ENCODE data around the gene TLE7.

DNA sequence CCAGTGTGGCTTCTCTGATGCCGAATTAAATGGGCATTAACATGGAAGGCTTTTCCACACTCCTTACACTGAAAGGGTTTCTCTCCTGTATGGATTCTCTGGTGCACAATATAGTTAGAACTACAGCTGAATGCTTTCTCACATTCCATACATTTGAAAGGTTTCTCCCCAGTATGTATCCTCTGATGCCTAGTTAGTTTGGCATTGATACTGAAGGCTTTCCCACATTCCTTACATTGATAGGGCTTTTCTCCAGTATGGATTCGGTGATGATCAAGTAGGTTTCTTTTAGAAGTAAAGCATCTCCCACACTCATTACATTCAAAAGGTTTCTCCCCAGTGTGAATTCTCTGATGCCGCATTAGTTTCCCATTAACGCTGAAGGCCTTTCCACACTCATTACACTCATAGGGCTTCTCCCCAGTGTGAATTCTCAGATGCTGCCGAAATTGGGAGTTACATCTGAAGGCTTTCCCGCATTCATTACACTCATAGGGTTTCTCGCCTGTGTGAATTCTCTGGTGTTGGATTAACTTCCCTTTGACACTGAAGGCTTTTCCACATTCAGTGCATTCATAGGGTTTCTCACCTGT, 6.5 kb upstream of the TLE7 start:
- TF ChIP-seq, protein P1, sequence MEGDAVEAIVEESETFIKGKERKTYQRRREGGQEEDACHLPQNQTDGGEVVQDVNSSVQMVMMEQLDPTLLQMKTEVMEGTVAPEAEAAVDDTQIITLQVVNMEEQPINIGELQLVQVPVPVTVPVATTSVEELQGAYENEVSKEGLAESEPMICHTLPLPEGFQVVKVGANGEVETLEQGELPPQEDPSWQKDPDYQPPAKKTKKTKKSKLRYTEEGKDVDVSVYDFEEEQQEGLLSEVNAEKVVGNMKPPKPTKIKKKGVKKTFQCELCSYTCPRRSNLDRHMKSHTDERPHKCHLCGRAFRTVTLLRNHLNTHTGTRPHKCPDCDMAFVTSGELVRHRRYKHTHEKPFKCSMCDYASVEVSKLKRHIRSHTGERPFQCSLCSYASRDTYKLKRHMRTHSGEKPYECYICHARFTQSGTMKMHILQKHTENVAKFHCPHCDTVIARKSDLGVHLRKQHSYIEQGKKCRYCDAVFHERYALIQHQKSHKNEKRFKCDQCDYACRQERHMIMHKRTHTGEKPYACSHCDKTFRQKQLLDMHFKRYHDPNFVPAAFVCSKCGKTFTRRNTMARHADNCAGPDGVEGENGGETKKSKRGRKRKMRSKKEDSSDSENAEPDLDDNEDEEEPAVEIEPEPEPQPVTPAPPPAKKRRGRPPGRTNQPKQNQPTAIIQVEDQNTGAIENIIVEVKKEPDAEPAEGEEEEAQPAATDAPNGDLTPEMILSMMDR (conservative IDR thresholded peaks at IDR 0.05; ENCODE audit: low read length) = no peak
- no peak for TF ChIP-seq EZH2phosphoT487 (IDR thresholded peaks at IDR 0.05; ENCODE audit: borderline replicate concordance, low read depth, low read length)

Measured in OCI-LY7 (cell line).